22Rv1 (cell line): ENCODE measurements around the gene ARHGAP45.

Source experiments
- CTCF ChIP-seq: fragments of 450-650 bp; IDR thresholded peaks from 2 replicates; pipeline ENCODE4 v1.5.1; 2017; ENCODE audit warnings: mild to moderate bottlenecking
- ZFX ChIP-seq: fragments of 450-650 bp; IDR thresholded peaks from 2 replicates; pipeline ENCODE4 v1.6.1; 2017; ENCODE audit warnings: antibody characterized with exemption, borderline replicate concordance

DNA sequence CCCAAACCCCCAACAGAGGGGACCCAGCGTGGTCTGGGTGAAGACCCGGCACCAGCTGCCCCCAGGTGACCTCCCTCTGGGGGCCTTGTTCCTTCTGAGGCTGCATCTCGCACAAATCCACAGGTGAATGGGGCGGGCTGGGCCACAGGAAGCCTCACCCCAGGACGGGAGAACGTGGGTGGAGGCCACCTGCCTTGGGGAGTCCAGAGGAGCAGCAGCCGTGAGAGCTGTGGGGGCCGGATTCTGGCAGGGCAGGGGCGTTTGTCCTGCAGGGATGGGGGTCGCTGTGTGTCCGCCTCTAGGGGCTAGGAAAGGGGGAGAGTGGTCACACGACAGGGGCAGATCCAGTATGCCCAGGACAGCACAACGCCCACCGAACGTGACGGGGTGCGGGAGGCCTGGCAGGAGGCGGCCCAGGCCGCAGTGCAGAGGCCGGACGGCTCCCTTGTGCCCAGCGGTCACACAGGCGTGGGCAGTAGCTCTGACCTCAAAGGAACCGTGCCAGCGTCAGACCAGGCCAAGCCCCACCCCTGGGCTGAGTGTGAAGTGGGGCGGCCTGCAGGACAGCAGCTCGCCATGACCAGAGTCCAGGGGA lies 21.5 kb downstream of the ARHGAP45 start:
- TF ChIP-seq CTCF (no peak), ZFX (no peak)
